GM21423 (cell line): Measurements from ENCODE around the gene PTPRM.

Source experiments
- ATAC-seq: cut with Tn5 transposase; IDR thresholded peaks from one replicate; pipeline ENCODE4 v1.9.1; 2021; ENCODE audit warnings: mild to moderate bottlenecking, moderate library complexity; ENCODE audit not compliant: unreplicated experiment

Gene PTPRM

GRCh38 chr18:8337211-8337610 lies 770.1 kb downstream of the PTPRM start:
- ATAC-seq, result no peak

DNA sequence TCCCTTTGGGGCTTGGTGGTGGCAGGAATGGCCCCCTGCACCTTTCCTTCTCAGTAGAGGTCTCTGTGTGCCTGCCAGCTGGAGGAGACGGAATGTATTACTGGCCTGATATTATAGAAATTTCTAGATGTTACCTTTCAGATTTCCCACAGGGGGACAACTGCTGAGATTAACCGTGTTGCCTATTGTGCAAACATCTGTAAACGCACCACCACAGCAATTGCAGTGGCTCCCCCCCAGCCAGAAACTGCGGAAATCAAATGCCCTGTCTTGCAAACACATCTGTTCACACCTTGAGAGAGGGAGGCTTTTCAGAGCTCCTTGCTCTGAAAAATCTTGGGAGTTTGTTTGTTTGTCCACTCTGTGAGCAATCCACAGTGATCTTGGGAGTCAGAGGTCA lies 772.1 kb downstream of the PTPRM start:
- no peak for ATAC-seq

GRCh38 chr18:8339952-8340351 lies 772.8 kb downstream of the PTPRM start:
- ATAC-seq, result no peak

- no peak for ATAC-seq
These were observed 774.5 kb downstream of the PTPRM start for GRCh38 chr18:8341481-8342230.

- ATAC-seq, result no peak
These were observed 781.1 kb downstream of the PTPRM start for GRCh38 chr18:8348051-8348720.

- no peak for ATAC-seq
These were observed 782.6 kb downstream of the PTPRM start for GRCh38 chr18:8349608-8350323.

DNA sequence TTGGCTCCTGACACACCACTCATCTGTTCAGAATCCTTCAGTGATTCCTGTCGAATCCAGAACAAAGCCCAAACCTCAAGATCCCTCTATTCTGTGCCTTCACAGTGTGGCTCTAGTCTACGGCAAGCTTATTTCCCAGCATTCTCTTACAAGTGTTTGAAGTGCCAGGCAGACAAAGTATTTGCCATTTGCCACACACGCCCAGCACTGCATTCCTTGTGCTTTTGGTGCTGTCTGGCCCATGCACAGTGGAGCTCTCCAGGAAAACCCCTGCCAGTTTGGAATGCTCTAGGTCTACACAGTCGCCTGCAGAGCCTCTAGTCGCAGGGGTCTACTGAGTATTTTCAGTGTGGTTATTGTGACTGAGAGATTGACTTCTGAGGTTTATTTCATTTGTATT lies 783.5 kb downstream of the PTPRM start:
- ATAC-seq, result no peak

- no peak for ATAC-seq
These were observed 784.0 kb downstream of the PTPRM start for GRCh38 chr18:8351161-8351560.

GRCh38 chr18:8354304-8354703 lies 787.2 kb downstream of the PTPRM start:
- no peak for ATAC-seq

DNA sequence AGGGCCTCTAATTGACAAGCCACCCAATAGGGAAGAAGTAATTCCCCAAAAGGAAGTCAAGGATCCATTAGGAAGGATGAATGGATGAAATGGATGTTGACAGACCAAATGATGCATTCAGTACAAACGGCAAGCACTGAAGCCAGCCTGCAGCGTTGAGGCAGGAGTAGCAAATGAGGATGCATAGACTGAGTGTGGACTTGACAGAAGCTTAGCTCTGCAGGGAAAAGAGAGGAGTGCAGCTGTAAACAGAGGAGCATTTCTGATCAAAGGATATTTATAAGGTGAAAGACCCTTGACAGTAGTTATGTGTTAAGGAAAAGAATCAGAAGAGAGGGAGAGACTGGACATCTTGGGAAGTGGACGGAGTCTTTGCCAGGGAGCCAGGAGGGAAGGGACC lies 788.9 kb downstream of the PTPRM start:
- no peak for ATAC-seq

GRCh38 chr18:8357320-8357719 lies 790.2 kb downstream of the PTPRM start:
- ATAC-seq, result no peak

DNA sequence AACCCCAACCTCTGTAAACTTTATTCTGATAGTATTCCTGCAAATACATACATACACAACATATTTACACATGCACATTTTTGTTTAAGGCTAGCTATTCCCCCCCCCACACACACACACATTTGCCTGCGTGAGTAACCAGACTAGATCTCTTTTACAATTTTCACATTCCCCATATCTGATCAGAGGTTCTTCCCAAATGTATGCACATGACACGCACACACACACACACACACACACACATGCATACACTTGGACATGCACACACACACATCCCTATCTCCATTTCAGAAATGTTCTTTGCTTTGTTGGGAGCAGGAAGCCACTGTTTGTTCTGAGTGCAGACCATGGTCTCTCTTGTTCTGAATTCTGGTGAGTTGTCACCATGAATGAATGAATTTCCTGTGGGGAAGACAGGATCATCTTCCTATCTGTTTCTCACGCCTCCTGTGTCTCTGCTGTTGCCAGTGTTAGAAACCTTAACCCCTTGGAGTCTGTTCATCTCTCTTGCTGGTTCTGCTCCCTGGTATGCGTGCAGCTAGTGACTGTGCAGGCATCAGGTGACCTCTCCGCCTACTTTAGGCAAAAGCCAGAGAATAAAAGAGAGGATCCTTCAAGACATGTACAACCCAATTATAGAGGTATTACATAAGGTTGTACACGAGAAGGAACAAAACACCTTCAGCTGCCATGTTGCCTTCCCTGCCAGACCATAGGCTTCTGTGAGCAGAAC lies 791.1 kb downstream of the PTPRM start:
- ATAC-seq, result no peak

GRCh38 chr18:8359076-8359475 lies 792.0 kb downstream of the PTPRM start:
- ATAC-seq, result no peak

DNA sequence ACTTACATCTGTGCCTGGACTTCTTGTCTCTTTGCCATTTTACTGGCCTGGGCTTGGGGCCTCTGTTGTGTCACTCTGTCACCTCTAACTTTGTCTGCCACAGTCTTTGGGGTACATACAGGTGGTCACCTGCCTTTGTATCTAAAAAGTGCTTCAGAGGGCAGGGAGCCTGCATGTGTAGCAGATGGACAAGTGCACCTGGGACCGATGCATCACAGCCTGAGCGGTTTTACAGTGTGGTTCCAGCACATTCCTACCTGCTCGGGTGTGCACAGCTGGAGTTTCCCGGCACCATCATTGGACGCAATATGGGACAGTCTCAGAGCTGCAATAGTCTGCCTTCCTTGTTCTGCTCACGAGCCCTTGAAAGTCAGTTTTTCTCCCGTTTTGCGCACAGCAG lies 792.4 kb downstream of the PTPRM start:
- no peak for ATAC-seq

GRCh38 chr18:8361941-8362471 lies 794.9 kb downstream of the PTPRM start:
- ATAC-seq, result no peak

DNA sequence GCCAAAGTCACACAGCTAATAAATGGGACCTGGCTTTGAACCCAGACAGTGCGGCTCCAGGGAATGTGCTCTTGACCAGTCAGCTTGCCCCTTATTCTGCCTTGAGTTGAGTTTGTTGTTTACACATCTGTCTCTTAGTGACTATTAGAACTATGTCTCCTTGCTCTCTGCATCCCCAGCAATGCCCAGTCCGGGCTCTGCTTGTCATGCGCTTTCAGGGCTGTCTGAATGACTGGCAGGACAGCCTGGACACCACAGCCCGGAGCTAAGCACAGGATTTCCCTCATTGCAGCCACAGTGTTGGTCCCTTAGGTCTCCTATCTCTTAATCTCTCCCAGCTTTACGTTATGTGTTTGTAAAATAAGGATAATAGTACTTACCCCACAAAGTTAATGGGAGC lies 795.7 kb downstream of the PTPRM start:
- ATAC-seq, result no peak

GRCh38 chr18:8364385-8364784 lies 797.3 kb downstream of the PTPRM start:
- no peak for ATAC-seq

GRCh38 chr18:8365006-8365405 lies 797.9 kb downstream of the PTPRM start:
- no peak for ATAC-seq

- no peak for ATAC-seq
These were observed 798.4 kb downstream of the PTPRM start for GRCh38 chr18:8365528-8365927.

DNA sequence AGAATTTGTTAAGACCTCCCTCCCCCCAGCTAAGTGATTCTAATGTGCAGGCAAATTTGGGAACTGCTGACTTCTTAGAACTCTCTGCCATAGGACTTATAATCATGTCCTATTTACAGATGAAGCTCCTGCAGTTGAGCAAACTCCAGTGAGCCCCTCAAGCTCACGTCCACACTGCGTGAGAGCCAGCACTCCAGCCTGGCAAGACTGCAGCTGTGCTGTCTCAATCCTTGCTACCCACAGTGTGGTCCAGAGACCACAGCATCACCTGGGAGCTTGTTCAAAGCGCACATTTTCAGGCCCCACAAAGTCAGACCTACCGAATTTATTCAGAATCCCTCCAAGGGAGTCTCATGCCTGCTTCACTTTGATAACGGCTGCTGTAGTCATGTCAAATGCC lies 799.0 kb downstream of the PTPRM start:
- ATAC-seq, result no peak

- no peak for ATAC-seq
These were observed 799.5 kb downstream of the PTPRM start for GRCh38 chr18:8366656-8367055.
